Suppressor macrophage treated with lipopolysaccharide for 4 hours (primary cell): ENCODE results near the gene ETV7.
A peak's percentile ranks its signal among the peaks of the same experiment; 100 is the strongest.
"Not testable (repeated sequence)": the region's sequence is repeated elsewhere in the genome, so short reads cannot be mapped to it uniquely, and the experiment has no call there.

Experiments
- DNase-seq: peaks from one replicate; pipeline ENCODE4 v3.0.0-alpha.2; 2020

Gene ETV7

GRCh38 chr6:36382976-36383375, 4.5 kb downstream of the ETV7 start:
- no peak for DNase-seq

GRCh38 chr6:36381502-36382389, 5.7 kb downstream of the ETV7 start:
- DNase-seq: no peak

DNA sequence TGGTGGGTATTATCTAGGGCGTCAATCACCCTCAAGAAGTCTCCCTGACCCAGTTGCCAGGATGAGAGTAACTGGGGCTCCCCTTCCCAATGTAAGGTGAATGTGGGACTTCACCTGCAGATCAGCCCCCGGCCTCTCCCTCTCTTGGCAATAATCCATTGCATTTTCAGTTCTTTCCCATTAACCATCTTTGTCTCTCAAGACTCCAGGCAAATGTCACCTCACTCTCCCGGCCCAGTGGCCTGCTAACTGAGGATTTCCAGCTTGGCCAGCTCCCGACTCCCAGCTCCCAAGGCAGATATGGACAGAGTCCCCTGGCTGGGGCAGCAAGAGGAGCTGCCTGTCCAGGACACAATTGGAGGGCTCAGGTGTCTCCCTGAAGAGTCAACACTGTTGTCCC, 7.3 kb downstream of the ETV7 start:
- DNase-seq: no peak

GRCh38 chr6:36378936-36379335, 8.5 kb downstream of the ETV7 start:
- no peak for DNase-seq

DNA sequence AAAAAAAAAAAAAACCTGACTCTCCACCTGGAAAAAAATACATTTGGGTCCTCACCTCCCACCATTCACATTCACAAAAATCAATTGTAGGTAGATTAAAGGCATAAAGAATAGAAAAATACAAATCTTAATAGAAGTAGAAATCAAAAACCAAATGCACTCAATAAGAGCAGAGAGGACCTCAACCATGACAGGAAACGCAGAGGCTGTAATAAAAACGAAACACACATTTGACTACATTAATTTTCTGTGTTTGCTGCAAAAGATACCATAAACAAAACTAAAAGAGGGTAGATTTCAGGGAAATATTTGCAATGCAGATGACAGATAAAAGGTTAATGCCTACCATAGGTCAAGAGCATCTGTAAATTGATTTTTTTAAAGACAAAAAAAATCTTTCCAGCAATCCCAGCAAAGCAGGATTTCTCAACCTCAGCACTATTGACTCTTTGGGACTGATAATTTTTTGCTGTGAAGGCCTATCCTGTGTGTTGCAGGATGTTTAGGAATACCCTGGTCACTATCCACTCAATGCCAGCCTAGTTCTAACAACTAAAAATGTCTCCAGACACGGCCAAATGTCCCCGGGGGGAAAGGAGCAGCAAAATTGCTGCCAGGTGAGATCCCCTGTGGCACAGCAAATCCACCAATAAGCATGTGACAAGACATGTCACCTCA, 9.1 kb downstream of the ETV7 start:
- DNase-seq: no peak

- DNase-seq: no peak
Measured at GRCh38 chr6:36377594-36377993, 9.9 kb downstream of the ETV7 start.

DNA sequence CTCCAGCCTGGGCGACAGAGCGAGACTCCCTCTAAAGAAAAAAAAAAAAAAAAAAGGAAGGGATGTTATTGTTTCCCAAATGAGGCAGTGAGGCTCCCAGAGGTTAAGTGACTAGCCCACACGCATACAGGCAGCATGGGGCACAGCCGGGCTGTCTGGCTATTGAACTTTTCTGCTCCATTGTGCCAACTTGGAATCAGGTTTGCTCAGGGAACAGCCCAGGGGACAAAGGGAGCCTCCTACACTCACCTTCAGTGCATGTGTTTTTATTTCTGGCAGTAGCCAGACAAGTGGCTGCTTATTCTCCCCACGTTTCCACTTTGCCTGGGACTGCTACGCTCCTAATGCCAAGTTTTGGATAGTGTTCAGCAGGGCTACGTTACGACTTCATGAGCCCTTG, 10.7 kb downstream of the ETV7 start:
- DNase-seq: no peak

DNA sequence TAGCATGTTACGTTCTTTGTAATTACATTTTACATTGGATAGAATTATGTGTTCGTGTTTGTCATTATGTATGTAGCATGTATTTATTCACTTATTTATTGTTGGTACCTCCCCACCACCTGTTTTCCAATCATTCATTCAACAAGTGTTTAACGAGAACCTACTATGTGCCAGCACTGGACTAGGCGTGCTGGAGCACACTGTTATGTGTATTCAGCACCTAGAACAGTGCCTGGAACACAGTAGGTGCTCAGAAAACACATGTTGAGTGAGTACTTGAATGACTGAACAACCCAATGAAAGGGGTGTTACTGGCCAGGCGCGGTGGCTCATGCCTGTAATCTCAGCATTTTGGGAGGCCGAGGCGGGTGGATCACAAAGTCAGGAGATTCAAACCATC, 11.3 kb downstream of the ETV7 start:
- DNase-seq: no peak

DNA sequence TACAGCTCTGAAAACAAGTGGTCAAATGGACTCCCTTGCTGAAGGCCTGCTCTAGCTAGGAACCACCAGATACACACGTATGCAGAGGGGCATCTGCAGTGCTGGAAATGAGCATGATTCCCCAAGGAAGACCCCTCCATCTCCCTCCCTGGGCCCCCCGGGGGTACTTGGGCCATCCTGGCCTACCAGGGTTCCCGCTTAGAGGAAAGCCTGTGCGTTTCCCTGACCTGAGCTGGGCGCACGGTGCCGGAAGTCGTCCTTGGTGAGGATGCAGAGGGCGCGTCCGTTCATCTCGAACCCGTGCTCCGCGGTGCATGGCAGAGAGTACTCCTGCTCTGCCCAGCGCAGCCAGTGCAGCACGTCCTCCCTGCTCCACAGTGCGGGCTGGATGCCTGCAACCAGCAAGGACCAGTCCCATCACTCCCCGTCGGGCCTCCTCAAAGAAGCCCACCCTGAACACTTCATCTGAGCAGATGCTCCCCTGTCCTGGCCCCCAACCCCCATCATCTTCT, 11.8 kb downstream of the ETV7 start:
- no peak for DNase-seq

DNA sequence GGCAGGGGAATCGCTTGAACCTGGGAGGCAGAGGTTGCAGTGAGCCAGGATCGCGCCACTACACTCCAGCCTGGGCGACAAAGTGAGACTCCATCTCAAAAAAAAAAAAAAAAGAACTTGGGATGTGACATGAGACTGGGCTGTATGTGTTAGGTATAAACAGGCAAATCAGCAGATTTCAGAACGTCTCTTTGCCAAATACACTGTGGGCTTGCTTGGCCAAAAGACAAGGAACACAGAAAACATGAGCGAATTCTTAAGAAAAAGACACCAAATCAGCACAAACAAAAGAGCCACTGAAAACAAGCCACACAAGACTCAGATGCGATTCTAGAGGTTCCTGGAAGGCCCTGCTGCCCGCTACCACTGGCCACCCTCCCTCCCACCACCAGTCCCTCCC, 12.5 kb downstream of the ETV7 start:
- DNase-seq: no peak

- no peak for DNase-seq
Measured at GRCh38 chr6:36374194-36374593, 13.3 kb downstream of the ETV7 start.

DNA sequence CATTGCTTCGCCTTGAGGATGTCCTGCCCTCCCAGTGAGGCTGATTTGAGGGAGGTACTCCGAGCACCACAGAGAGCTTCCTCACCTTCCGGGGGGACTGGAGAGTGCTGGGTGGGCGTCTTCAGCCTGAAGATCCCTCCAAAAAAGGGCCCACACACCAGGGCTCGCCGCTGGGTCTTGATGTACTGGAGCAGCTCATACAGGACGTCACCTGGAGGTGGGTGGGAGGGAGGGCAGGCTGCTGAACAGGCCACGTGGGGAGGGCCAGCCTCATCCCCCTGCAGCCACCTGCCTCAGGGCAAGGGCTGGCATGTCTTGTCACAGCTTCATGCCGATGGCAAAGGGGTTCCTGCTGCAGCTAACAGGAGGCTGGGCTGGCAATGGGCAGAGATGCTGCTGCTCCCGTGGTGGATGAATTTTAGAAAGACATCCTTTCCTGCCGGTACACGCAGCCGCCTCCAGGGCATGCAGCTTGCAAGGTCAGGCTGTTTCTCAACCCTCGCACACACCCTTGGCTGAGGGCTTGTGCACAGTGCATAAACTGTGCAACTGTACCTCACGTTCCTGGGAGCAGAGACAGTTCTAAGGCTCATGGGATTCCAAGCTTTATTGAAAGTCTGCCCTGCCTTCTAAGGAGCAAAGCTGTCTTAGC, 14.0 kb downstream of the ETV7 start:
- DNase-seq: no peak

DNA sequence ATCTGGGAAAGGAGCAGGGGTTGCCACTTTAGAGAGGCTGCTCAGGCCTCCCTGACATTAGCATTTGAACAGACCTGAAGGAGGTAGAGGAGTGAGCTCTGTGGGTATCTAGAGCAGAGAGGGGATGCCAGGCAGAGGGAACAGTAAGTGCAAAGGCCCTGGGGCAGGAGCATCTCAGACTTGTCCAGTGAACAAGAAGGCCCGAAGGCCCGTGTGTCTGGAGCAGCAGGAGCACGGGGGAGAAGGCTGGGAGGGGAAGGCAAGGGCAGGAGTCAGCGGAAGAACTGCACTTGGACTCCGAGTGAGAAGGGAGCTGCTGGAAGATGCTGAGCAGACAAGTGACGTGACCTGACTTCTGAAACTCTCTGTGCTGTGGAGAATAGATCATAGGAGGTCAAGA, 15.4 kb downstream of the ETV7 start:
- no peak for DNase-seq

- no peak for DNase-seq
Measured at GRCh38 chr6:36371211-36371610, 16.3 kb downstream of the ETV7 start.

DNA sequence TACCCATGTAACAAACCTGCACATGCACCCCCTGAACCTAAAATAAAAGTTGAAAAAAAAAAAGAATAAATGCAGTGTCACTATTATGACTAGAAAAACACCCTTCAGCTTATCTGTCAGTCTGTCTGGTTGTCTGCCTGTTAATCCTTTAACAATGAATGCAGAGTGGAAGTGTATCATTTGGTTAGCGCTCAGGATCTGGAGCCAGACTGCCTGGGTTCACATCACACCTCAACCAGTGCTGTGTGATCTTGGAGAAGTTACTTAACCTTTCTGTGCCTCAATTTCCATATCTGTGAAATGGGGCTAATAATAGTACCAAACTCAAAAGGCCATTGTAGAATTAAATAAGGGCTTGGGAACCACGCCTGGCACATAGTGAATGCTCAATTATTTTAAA, 16.8 kb downstream of the ETV7 start:
- DNase-seq: no peak

DNA sequence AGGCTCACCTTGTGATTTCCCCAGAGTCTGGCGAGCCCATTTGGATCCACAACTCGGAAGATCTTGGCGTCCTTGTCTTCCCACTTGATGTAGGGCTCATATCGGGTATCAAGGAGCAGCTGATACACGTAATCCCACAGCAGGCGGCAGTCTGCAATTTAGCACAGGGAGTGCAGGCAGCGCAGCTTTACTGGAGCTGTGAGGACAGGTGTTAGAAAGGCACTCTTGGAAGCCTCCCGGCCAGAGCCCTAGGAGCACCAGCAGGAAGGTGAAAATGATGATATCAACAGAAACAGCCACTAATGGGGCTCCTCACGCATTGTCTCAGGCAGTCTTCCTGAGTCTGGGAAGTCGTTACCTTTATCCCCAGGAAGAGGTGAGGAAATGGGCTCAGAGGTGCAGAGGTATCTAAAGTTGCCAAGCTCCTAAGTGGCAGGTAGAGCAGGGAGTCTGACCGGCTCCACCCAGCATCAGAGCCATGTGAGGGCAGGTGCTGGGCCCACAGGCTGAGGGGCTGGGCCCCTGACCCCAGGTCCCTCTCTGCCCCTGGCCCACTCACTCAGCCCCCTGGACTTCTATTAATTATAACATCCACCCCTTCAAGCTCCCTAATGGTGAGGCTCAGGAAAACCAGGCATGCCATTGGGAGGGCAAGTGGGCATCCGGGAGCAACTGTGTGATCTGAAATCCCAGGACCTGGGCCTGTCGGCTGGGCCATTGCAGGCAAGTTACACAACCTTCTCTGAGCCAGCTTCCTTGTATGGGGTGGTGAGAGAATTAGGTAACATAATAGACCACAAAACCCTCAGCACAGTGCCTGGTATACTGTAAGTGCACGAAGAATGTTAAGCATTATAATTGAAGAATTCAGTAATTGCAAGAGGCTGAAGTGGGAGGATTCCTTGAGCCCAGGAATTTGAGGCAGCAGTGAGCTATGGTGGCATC, 18.3 kb downstream of the ETV7 start:
- DNase-seq: peak; percentile 56

DNA sequence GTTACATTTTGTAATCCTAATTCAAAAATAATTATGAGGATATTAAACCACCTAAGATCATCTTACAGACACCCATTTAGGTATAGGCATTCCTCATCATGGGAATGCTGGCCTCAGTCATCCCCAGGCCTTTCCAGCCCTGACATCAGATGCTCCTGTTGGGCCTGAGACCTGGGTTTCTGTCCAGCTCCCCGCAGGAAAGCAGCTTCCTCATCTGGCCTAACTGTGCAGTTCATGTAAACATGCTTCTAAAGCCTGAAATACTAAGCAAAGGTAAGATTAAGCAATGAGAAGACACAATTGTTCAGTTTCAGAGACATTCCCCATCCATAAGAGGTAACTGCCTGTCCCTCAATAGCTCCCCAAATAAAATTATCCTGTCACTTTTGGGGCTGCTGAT, 19.0 kb downstream of the ETV7 start:
- no peak for DNase-seq

- no peak for DNase-seq
Measured at GRCh38 chr6:36367743-36368142, 19.7 kb downstream of the ETV7 start.

- DNase-seq: peak; percentile 58
Measured at GRCh38 chr6:36364669-36365479, 22.6 kb downstream of the ETV7 start.

DNA sequence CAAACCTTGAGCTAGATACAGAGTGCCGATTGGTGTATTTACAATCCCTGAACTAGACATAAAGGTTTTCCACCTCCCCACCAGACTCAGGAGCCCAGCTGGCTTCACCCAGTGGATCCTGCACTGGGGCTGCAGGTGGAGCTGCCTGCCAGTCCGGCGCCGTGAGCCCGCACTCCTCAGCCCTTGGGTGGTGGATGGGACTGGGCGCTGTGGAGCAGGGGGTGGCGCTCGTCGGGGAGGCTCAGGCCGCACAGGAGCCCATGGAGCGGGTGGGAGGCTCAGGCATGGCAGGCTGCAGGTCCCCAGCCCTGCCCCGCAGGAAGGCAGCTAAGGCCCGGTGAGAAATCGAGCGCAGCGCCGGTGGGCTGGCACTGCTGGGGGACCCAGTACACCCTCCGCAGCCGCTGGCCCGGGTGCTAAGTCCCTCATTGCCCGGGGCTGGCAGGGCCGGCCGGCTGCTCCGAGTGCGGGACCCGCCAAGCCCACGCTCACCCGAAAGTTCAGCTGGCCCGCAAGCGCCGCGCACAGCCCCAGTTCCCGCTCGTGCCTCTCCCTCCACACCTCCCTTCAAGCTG, 23.3 kb downstream of the ETV7 start:
- DNase-seq: not testable (repeated sequence)

DNA sequence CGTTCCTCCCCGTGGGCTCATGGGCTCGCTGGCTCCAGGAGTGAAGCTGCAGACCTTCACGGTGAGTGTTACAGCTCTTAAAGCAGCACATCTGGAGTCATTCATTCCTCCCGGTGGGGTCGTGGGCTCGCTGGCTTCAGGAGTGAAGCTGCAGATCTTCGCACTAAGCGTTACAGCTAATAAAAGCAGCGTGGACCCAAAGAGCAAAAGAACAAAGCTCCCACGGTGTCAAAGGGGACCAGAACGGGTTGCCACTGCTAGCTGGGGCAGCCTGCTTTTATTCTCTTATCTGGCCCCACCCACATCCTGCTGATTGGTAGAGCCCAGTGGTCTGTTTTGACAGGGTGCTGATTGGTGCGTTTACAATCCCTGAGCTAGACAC, 24.1 kb downstream of the ETV7 start:
- DNase-seq: not testable (repeated sequence)
